Erythroblast (primary cell): ENCODE measurements around the gene CLTRN.
"Not testable (repeated sequence)": the region's sequence is repeated elsewhere in the genome, so short reads cannot be mapped to it uniquely, and the experiment has no call there.

Experiments used
- DNase-seq, 2 experiments: peaks; one replicate each; lab custom pipeline; 2025; lab: John Stamatoyannopoulos, UW
- GATA1 ChIP-seq: IDR thresholded peaks from 2 replicates; pipeline ENCODE4 v1.6.1; 2011; ENCODE audit warnings: low read depth, mild to moderate bottlenecking, control low read depth, low read length, moderate library complexity
- POLR2A ChIP-seq: IDR thresholded peaks from 2 replicates; pipeline ENCODE4 v1.6.1; 2011; ENCODE audit warnings: mild to moderate bottlenecking, low read length

CLTRN gene

GRCh38 chrX:15675490-15675921 is 10.9 kb upstream of the CLTRN start:
- TF ChIP-seq POLR2A, result peak; percentile 60
- no peak for TF ChIP-seq GATA1
- DNase-seq, result peak; percentile 91 to 94

DNA sequence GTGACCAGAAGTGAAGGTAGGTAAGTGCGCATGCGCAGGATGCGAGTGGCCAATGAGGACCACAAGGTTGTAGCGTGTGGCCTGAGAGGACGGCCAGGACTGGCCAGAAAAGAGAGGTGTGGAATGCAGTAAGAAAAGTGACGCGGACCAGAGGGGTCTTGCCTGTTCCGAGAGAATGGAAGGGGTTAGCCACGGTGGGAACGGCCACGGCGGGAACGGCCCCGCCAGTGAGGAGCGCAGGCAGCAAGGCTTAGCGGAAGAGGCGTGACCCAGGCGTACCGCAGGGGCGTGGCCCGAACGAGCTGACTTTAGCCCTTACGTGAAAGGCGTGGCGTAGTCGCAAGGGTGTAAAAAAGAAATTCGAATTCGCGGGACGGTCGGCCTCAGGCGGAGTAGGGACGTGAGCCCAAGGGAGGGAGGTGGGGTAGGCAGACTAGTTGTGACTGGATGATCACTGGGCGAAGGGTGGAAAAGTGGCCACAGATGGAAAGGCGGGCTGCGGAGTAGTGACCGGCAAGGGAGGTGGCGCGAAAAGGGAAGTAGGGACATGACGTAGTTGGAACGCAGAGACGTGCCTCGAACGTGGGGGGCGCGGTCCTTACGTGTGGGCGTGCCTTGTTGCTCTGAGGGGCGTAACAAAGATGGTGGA is 10.4 kb upstream of the CLTRN start:
- TF ChIP-seq GATA1, result no peak
- TF ChIP-seq POLR2A, result peak; percentile 90
- DNase-seq, result peak; percentile 95

DNA sequence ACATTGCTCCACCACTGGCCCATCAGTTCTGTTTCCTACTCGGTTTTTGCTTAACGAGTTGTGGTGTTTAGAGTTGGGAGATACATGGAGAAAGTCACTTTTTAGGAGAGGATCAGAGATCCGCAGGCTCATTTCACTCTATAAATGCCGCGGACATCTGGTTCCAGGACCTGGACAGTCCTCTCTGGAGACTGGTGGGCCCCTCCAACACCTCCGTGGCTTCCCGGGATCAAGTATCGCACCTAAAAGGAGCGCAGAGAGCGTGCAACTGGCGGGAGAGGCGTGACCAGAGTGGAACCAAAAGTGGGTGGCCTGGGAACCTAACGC is 9.9 kb upstream of the CLTRN start:
- TF ChIP-seq POLR2A (no peak), GATA1 (no peak)
- no peak for DNase-seq

DNA sequence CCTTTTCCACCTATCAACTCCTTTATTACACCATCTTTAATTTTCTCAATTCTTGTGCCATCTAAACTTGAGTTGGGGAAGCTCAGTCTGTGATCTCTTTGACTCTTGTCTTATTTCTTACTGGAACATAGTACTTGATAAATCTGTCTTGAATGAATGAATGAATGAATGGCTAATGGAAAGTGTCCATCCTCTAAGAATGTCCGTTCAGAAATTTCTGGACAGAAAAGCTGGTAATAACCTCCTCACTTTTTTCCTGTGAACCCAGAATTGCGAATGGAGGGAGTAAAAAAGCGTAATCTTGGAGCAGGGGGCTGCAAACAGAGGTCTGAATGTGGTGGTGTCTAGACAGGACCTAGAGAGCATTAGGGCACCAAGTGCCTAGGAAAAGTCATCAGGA is 9.4 kb upstream of the CLTRN start:
- no peak for DNase-seq
- TF ChIP-seq POLR2A (no peak), GATA1 (no peak)

DNA sequence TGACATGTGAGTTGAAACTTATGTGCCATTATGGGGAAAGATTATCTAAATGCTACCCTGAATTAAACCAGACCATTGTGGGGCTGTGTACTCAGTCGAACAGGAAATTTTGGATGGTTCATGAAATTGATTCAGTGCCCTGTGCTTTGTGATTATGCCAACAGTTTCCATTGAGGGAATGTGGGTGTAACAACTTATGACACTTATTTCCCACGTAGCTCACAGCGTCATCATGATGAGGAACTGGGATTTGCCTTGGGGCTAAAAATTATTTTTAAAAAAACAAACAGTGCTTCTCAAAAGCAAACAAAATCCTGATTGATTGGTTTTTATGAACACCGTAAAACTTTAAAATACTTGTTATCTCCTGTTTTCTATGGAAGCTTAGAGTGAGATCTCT is 8.3 kb upstream of the CLTRN start:
- no peak for DNase-seq
- TF ChIP-seq POLR2A, result no peak
- TF ChIP-seq GATA1, result no peak

GRCh38 chrX:15663439-15663838 is 1.2 kb downstream of the CLTRN start:
- TF ChIP-seq GATA1 (no peak), POLR2A (no peak)
- no peak for DNase-seq

DNA sequence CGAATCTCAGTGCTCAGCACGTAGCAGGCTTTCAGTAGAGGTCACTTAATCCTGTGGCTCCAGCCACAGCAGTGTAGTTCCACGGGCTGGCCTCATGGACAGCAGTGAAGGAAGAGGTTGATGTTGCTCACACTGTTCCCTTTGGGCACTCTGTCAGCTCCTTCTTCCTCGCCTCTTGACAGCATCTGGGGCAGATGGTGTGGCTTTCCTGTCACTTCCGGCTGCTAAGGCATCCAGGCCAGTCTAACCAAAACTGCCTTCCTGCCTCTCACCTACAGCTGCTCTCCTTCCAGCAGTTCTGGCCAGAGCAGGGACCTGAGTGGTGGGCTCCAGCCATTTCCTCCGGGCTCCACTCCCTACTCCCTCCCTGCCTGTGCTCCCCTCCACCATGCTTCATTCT is 9.8 kb downstream of the CLTRN start:
- not testable (repeated sequence) for DNase-seq

GRCh38 chrX:15653961-15654360 is 10.6 kb downstream of the CLTRN start:
- no peak for DNase-seq
- TF ChIP-seq POLR2A (no peak), GATA1 (no peak)

DNA sequence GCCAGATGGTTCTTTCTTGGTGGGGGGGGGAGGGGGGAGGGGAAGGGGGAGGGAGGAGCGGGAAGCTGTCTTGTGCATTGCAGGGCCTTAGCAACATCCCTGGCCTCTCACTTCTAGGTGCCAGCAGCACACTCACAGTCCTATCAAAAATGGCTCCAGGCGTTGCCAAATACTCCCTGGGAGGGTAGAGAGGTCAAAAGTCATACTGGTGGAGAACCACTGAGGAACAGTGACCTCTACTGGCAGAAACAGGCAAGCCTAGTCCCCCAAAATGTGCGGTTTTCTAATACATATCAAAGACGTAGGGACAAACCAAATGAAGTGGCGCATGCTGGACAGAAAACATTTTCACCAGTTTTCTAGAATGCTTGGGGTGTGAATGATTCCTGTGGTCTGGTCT is 17.1 kb downstream of the CLTRN start:
- DNase-seq, result not testable (repeated sequence)

GRCh38 chrX:15646543-15646942 is 18.1 kb downstream of the CLTRN start:
- no peak for DNase-seq
- TF ChIP-seq POLR2A (no peak), GATA1 (no peak)

GRCh38 chrX:15646031-15646430 is 18.6 kb downstream of the CLTRN start:
- TF ChIP-seq POLR2A (no peak), GATA1 (no peak)
- no peak for DNase-seq

DNA sequence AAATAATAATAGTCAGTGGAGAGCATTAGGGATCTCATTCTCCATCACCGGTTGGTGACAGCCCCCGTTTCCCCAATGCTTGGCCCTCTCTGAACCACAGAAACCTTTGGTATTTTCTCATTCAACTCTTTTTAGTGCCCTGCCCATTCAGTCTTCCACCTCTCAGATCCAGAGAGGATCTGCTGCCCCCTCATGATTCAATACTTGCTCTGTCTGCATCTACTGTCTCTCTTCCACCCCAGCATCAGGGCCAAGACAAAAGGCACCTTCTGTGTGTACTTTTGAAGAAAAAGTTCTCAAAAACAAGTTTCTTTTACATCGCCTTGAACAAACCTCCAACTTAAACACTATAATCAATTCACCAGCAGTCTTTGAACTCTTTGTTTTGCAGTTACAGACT is 19.3 kb downstream of the CLTRN start:
- no peak for DNase-seq
- TF ChIP-seq GATA1, result no peak
- TF ChIP-seq POLR2A, result no peak

- DNase-seq, result no peak
- TF ChIP-seq GATA1 (no peak), POLR2A (no peak)
Measured at GRCh38 chrX:15644560-15644872, 20.1 kb downstream of the CLTRN start.

- no peak for DNase-seq
- no peak for TF ChIP-seq GATA1
- no peak for TF ChIP-seq POLR2A
Measured at GRCh38 chrX:15643786-15644559, 20.6 kb downstream of the CLTRN start.

DNA sequence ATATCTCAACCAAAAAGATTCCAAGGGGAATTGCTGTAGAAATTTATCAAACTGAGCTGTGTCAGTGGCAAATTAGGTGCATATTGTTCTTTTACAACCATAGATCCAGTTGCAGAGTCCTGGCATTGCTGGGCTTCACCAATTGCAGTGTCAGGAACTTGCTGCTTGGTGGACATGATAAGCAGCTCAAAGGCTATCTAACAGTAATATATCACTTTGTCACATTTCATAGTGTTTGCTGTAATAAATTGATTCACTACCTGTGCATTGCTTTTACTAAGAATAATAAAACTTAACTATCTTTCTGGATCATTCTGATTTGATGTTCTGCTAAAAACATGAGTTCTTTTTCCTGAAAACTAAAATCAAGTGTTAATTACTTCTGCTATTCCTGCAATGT is 33.0 kb downstream of the CLTRN start:
- DNase-seq, result no peak
- TF ChIP-seq GATA1 (no peak), POLR2A (no peak)
